CD4-positive, alpha-beta T cell treated with Interleukin-21 for 1 hour (primary cell): ENCODE results near the gene DNAI2.
"Not testable (repeated sequence)": the region's sequence is repeated elsewhere in the genome, so short reads cannot be mapped to it uniquely, and the experiment has no call there.

Experiments
- DNase-seq: peaks from one replicate; pipeline ENCODE4 v3.0.0-alpha.2; 2020

Gene DNAI2

DNA sequence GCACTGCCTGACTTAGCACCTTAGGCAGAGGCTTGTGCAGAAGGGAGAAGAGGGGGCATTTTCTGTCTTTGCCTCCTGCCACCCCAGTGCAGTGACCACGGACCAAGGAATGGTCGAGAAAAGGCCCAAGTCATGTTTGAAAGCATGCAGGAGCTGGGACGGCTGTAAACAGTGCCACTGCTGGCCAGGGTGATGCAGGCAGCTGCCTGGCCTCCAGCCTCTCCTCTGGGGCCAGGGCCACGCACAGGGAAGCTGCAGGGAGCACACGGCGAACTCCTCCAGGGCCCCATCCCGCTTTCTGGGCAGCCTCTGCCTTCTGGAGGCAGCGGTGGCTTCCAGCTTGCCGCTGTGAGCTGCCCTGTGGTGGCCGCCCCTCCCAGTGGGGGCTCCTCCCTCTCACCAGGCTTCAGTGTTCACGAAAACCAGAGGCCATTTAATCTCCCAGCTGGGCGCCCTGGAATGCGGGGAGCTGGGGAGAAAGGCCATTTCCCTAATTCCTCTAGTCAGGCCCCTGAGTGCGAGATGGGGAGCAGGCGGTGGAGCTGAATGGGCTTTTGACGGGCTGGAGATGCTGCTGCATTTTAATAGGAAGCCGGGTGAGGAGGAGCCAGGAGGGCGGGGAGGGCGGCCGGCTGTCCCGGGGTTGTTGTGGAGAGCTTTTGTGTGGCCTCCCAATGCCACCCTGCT lies 28.7 kb upstream of the DNAI2 start:
- DNase-seq = no peak

GRCh38 chr17:74245871-74246270 lies 28.2 kb upstream of the DNAI2 start:
- DNase-seq = no peak

- DNase-seq = no peak
Observed at GRCh38 chr17:74249590-74250270, 24.3 kb upstream of the DNAI2 start.

DNA sequence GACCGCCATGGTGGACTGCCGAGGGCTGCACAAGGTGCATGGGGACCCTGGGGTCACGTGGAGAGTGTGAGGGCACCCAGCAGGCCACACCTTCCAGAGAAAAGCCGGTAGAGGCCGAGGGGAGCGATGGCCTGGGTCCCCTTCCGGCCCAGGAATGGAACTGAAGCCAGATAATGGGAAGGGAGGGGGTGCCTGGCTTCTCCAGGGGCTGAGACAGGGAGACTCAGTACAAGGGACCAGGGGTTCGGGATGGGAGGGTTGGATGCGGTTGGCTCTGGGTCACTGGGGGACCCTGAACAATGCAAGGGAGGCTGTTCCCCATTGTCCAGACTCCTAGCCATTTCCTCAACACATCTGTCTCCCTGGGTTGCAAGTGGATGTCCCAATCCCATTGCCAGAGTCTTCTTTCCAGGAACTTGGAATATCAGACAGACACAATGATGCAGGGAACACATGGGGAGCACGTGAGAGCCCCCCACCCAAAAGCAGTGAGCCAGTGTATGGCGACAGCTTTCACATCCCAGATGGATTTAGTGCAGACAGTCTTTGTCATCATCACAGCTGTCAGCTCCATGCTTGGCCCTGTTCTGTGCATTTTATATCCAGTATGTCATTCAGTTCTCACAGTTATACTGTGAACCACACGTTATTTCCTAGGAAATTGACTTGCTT lies 23.6 kb upstream of the DNAI2 start:
- no peak for DNase-seq

- DNase-seq = no peak
Observed at GRCh38 chr17:74251051-74251450, 23.0 kb upstream of the DNAI2 start.

DNA sequence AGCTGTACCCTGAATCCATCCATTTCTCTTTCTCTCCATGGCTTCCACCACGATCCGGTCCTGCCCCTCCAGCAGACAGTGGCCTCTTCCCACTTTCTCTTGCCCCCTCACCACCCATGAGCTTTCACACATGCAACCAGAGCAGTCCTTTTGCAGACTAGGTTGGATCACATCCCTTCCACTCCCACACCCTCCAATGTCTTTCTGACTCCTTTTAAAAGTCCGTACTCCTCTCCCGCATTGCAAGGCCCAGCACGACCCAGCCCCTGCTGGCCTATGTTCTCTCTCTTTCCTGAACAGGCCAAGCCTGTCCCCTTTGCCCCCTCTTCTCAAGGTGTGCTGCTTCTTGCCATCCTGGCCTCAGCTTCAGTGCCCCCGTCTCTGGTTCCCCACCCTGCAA lies 22.5 kb upstream of the DNAI2 start:
- DNase-seq = no peak

DNA sequence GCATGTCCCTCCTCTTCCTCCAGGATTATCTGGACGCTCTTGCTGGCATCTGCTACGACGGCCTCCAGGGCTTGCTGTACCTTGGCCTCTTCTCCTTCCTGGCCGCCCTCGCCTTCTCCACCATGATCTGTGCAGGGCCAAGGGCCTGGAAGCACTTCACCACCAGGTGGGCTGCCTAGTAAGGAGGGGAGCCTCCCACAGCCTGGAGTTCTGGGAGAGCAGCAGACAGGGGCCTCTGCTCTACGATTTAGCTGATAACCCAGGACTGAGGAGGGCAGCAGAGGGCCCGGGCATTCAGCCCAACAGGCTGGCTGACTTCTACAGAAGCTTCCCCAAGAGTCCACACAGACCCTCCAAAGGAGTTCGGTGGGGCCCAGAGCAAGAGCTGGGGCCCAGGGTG lies 21.8 kb upstream of the DNAI2 start:
- DNase-seq = no peak

DNA sequence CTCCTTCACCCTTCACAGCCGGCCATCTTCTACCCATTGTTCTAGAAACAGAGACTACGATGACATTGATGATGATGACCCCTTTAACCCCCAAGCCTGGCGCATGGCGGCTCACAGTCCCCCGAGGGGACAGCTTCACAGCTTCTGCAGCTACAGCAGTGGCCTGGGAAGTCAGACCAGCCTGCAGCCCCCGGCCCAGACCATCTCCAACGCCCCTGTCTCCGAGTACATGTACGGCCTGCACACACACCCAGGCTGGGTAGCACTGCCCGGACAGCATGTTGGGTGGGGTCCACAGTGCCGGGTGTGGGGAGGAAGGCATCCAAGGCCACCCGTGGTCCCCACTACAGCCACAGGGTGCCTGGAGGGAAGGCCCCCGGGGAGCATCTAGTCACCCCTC lies 21.0 kb upstream of the DNAI2 start:
- DNase-seq = no peak

- DNase-seq = no peak
Observed at GRCh38 chr17:74257311-74257710, 16.7 kb upstream of the DNAI2 start.

GRCh38 chr17:74259667-74260524 lies 14.1 kb upstream of the DNAI2 start:
- no peak for DNase-seq

DNA sequence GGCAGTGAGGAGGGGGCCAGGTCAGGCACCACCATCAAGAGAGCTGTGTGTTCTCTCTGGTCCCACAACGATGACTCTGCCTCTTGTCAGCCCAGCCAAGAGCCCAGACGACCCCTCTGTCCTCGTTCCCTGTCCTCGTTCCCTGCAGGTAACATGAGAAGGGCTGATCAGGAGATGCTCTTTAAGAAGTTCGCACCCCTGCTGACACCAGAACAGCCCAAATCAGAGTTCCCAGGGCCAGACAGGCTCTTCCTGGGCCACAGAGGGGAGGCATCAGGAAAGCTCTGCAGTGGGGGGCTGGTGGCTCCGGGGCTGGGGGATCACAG lies 13.5 kb upstream of the DNAI2 start:
- DNase-seq = no peak

GRCh38 chr17:74262601-74263000 lies 11.4 kb upstream of the DNAI2 start:
- DNase-seq = no peak

DNA sequence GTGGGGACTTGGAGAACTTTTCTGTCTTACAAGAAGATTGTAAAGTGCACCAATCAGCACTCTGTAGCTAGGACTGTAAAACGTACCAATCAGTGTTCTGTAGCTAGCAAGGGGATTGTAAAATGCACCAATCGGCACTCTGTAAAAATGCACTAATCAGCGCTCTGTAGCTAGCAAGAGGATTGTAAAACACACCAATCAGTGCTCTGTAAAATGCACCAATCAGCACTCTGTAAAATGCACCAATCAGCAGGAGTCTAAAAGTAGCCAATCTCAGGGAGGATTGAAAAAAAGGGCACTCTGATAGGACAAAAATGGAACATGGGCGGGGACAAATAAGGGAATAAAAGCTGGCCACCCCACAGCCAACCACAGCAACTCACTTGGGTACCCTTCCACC lies 7.0 kb upstream of the DNAI2 start:
- not testable (repeated sequence) for DNase-seq

DNA sequence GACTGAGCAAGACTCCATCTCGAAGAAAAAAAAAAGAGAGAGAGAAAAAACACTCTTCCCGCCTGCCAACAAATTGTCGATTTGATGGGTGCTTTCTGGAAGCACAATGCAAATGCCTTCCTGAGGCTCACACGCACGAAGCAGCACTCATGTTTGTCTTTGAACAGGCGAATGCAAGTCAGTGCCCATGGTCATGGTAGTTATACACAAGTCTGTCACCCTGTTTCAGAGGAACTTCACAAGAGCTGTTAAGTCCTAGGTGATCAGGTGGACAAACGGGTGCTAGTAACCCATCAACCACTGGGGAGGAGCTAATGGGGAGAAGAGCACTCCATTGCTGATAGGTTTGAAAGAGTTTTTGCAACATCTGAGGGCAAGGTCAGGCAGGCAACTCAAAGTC lies 6.5 kb upstream of the DNAI2 start:
- no peak for DNase-seq

GRCh38 chr17:74267987-74268499 lies 6.0 kb upstream of the DNAI2 start:
- no peak for DNase-seq

GRCh38 chr17:74268558-74268957 lies 5.5 kb upstream of the DNAI2 start:
- no peak for DNase-seq

- no peak for DNase-seq
Observed at GRCh38 chr17:74270333-74270732, 3.7 kb upstream of the DNAI2 start.

DNA sequence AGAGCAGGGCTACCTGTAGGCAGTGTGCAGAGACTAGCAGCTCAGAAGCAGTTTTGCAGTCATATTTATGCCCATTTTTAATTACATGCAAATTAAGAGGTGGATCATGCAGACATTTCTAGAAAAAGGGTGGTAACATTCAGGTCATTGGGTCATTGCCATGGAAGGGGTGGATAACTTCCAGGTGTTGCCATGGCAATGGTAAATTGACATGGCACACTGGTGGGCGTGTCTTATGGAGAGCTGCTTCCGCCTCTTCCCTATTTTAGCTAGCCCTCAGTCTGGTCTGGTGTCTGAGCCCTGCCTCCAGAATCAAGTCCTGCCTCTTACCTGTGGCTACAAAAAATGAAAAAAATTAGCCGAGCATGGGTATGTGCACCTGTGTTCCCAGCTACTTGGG lies 2.8 kb upstream of the DNAI2 start:
- DNase-seq = peak; percentile 12

DNA sequence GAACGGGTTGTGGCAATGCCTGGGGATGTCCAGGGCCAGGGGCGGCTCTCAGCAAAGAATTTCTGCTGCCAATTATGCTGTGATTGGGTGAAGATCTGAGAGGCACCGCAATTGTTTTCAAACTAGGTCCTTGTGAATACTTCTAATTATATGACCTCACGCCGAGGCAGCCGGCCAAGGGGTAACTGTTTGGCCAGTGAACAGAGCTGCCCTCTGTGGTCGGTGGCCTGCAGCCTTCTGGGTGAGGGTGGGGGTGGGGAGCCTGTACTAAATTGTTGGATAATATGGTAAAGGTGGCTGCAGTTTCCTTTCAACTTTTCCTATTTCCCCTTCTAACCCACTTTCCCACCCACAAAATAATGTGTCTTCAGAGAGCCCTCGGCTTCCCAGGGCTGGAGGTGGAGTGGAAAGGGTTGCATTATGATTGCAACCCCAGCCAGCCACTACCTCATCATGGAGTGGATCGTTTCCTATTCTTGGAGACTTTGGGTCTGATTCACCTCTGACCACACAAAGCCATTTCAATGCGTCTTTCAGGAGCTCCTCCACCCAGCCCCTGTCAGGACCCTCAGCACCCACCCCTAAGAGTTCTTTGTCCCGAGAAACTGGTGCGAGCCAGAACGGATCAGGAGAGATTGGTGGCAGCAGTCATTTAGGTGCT lies 2.0 kb upstream of the DNAI2 start:
- no peak for DNase-seq

DNA sequence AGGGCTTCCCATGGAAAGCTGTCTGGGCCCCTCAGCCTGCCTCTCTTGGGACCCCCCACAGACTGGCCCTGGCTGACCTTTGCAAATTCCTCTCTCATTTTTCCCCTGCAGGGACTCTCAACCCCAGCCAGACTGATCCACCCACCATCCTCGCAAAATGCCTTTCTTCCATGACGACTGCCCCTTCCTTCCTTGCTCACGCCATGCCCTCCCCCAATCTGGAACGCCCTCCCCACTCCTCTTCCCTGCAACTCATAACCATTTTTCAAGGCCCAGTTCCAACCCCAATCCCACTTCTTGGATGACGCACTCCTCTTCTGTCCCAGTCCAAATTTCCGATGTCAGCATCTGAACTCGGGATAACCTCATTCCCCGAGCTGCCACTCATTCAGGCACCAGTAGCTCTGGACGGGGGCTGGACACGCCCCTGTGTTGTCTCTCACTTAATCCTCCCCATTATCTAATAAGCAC lies 1.3 kb upstream of the DNAI2 start:
- DNase-seq = no peak

DNA sequence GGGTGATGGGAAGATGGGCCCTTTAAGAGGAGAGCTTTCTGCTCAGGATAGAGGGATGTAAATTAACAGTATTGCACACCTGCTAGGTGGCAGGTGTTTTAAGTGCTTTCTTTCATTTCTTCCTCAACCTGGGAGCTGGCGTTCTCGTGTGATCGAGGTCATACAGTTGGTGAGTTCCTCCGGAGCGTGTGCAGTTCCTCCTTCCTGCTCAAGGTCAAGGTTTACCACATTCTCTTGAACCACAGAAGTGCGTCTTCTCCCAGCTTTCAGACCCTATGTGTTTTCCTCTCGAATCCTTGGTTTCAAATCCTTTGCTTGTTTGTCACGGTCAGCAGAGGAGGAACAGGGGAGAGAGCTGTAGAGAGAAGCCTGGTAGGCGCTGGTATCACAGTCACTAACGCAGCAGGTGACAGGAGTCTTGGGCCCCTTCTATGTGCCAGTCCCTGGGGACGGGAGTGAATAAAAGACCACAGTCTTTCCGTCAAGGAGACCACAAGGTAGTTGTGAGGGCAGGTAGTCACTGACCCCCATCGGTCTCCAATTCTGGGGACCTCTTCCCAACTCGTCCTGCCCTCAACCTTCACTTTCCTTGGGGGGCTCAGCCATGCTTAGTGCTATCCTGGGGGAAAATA lies 791 bp downstream of the DNAI2 start:
- peak; percentile 29 for DNase-seq

DNA sequence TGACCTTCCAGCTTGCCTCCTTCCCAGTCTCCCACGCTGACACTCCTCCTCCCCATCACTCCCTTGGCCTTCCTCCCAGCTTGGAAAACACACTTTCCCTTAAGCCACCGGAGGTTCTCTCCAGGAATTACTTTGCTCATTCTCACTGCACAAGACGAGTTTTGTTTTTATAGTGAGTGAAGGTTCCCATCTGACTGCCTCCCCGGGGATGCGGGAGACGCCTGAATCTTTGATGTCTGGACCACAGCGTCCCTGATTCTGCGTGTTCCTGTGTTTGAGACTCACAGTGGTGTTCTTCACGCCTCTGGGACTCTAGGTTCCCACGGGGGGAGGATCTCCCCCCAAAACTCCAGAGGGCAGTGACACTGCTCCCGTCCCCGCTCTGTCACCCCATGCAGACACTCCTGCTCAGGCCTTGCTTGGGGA lies 2.0 kb downstream of the DNAI2 start:
- no peak for DNase-seq
